WTC11 (cell line): Measurements from ENCODE around the gene DCAF11.

Experiments
- ATF1 ChIP-seq: sonication (generic); formaldehyde crosslinking; IDR thresholded peaks from 2 replicates; pipeline ENCODE4 v1.8.1; 2023; ENCODE audit warnings: mild to moderate bottlenecking, moderate library complexity, missing genetic modification reagents
- CTCF ChIP-seq: fragments of 200-600 bp; IDR thresholded peaks from 2 replicates; pipeline ENCODE4 v1.8.0; 2022; ENCODE audit warnings: antibody characterized with exemption
- NR2C2 ChIP-seq: sonication (generic); formaldehyde crosslinking; IDR thresholded peaks from 2 replicates; pipeline ENCODE4 v1.8.0; 2022; ENCODE audit warnings: mild to moderate bottlenecking, missing genetic modification reagents
- OVOL2 ChIP-seq: fragments of 250-450 bp; sonication (Bioruptor Pico); IDR thresholded peaks from 2 replicates; pipeline ENCODE4 v1.9.0; 2021; ENCODE audit warnings: mild to moderate bottlenecking, borderline replicate concordance
- PRDM15 ChIP-seq: sonication (generic); formaldehyde crosslinking; IDR thresholded peaks from 2 replicates; pipeline ENCODE4 v1.8.0; 2022; ENCODE audit warnings: missing genetic modification reagents
- TEAD4 ChIP-seq: sonication (generic); formaldehyde crosslinking; IDR thresholded peaks from 2 replicates; pipeline ENCODE4 v1.8.0; 2022; ENCODE audit warnings: mild to moderate bottlenecking, missing genetic modification reagents
- ZNF138 ChIP-seq: sonication (generic); formaldehyde crosslinking; conservative IDR thresholded peaks from 2 replicates; pipeline ENCODE4 v1.8.1; 2022; ENCODE audit warnings: mild to moderate bottlenecking, moderate library complexity, missing genetic modification reagents
- TF ChIP-seq, protein P1 (sequence below): sonication (generic); formaldehyde crosslinking; IDR thresholded peaks from 2 replicates; pipeline ENCODE4 v1.8.0; 2023; ENCODE audit warnings: missing genetic modification reagents, mild to moderate bottlenecking, borderline replicate concordance

GRCh38 chr14:24135834-24136683, 21.5 kb downstream of the DCAF11 start, which contains the start of gene PSME1:
- peak; percentile 60 for TF ChIP-seq PRDM15 (CRISPR knock-in tag)
- no peak for TF ChIP-seq CTCF
- TF ChIP-seq, protein P1, sequence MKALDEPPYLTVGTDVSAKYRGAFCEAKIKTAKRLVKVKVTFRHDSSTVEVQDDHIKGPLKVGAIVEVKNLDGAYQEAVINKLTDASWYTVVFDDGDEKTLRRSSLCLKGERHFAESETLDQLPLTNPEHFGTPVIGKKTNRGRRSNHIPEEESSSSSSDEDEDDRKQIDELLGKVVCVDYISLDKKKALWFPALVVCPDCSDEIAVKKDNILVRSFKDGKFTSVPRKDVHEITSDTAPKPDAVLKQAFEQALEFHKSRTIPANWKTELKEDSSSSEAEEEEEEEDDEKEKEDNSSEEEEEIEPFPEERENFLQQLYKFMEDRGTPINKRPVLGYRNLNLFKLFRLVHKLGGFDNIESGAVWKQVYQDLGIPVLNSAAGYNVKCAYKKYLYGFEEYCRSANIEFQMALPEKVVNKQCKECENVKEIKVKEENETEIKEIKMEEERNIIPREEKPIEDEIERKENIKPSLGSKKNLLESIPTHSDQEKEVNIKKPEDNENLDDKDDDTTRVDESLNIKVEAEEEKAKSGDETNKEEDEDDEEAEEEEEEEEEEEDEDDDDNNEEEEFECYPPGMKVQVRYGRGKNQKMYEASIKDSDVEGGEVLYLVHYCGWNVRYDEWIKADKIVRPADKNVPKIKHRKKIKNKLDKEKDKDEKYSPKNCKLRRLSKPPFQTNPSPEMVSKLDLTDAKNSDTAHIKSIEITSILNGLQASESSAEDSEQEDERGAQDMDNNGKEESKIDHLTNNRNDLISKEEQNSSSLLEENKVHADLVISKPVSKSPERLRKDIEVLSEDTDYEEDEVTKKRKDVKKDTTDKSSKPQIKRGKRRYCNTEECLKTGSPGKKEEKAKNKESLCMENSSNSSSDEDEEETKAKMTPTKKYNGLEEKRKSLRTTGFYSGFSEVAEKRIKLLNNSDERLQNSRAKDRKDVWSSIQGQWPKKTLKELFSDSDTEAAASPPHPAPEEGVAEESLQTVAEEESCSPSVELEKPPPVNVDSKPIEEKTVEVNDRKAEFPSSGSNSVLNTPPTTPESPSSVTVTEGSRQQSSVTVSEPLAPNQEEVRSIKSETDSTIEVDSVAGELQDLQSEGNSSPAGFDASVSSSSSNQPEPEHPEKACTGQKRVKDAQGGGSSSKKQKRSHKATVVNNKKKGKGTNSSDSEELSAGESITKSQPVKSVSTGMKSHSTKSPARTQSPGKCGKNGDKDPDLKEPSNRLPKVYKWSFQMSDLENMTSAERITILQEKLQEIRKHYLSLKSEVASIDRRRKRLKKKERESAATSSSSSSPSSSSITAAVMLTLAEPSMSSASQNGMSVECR (CRISPR knock-in tag) = no peak
- no peak for TF ChIP-seq ATF1 (CRISPR knock-in tag)
- no peak for TF ChIP-seq ZNF138 (CRISPR knock-in tag)
- no peak for TF ChIP-seq NR2C2
- no peak for TF ChIP-seq OVOL2 (CRISPR knock-in tag)
- TF ChIP-seq TEAD4 (CRISPR knock-in tag) = no peak
